ENCODE measurements around the gene MTHFD2L.

GRCh38 chr4:74294681-74295080 lies 136.8 kb downstream of the MTHFD2L start:
- TF ChIP-seq CTCF (IDR thresholded peaks at IDR 0.05) = no peak
- no peak for TF ChIP-seq POLR2A (IDR thresholded peaks at IDR 0.05)

Data from testis (tissue), 2 donors.